IMR-90 (cell line): ENCODE measurements around the gene USP36. TPM values are rescaled to one million over a fixed set of nuclear protein-coding genes. Genes with fewer than 3 reads are reported as not detected.

Experiments used
- ATAC-seq: fragments of 200-7000 bp; cut with Tn5 transposase; 2 replicates; pipeline ENCODE4 v1.9.1; 2020; ENCODE audit warnings: low read depth, mild to moderate bottlenecking, moderate library complexity
- BruUV-seq: library from RNA; stranded (reverse); fragments of 400-500 nt; replicated peaks from 2 replicates; lab custom pipeline; 2021; lab: Mats Ljungman, UMichigan
- CTCF ChIA-PET: fragments of 300-600 bp; formaldehyde crosslinking; extraction: SDS; loops from one replicate; lab custom pipeline; 2021; ENCODE audit warnings: antibody characterized with exemption; lab: Yijun Ruan, JAX
- POLR2A ChIA-PET: fragments of 300-600 bp; sonication (Branson Sonifier 250); formaldehyde crosslinking; loops from one replicate; lab custom pipeline; 2022; ENCODE audit warnings: antibody characterized with exemption; ENCODE audit not compliant: unreplicated experiment; lab: Charles Lee
- DNase-seq: peaks from one replicate; pipeline ENCODE4 v3.0.0; 2013
- H2AFZ ChIP-seq: replicated peaks from 2 replicates; pipeline ENCODE3; 2013; ENCODE audit warnings: low read length, mild to moderate bottlenecking; ENCODE audit not compliant: poor library complexity
- H2AK5ac ChIP-seq: 2 replicates; pipeline ENCODE4 v1.6.1; 2013; ENCODE audit warnings: low read depth, low read length, inconsistent platforms
- H2AK9ac ChIP-seq: replicated peaks from 2 replicates; pipeline ENCODE3; 2013; ENCODE audit warnings: mild to moderate bottlenecking, low read depth, low read length, moderate library complexity; ENCODE audit not compliant: poor library complexity
- H2BK120ac ChIP-seq: 2 replicates; pipeline ENCODE4 v1.6.1; 2013; ENCODE audit warnings: low read depth, low read length, inconsistent platforms
- H2BK15ac ChIP-seq: 3 replicates; pipeline ENCODE4 v1.6.1; 2013; ENCODE audit warnings: low read depth, low read length, inconsistent platforms
- H2BK20ac ChIP-seq: 2 replicates; pipeline ENCODE4 v1.6.1; 2013; ENCODE audit warnings: low read depth, mild to moderate bottlenecking, inconsistent platforms, low read length, moderate library complexity
- H2BK5ac ChIP-seq: 2 replicates; pipeline ENCODE4 v1.6.1; 2013; ENCODE audit warnings: mild to moderate bottlenecking, low read depth, low read length, inconsistent platforms; ENCODE audit not compliant: poor library complexity, severe bottlenecking
- H3K14ac ChIP-seq: replicated peaks from 2 replicates; pipeline ENCODE4 v1.6.1; 2013; ENCODE audit warnings: low read depth, low read length, inconsistent platforms
- H3K18ac ChIP-seq: 2 replicates; pipeline ENCODE4 v1.6.1; 2013; ENCODE audit warnings: low read depth, low read length, control low read depth
- H3K23ac ChIP-seq: 2 replicates; pipeline ENCODE4 v1.6.1; 2013; ENCODE audit warnings: low read depth, low read length, inconsistent platforms
- H3K27ac ChIP-seq: 2 replicates; pipeline ENCODE4 v1.5.1; 2013; ENCODE audit warnings: mild to moderate bottlenecking, control low read depth, low read length; ENCODE audit not compliant: insufficient read depth
- H3K27me3 ChIP-seq: 2 replicates; pipeline ENCODE4 v1.6.1; 2013; ENCODE audit warnings: low read length; ENCODE audit not compliant: control insufficient read depth, insufficient read depth
- H3K36me3 ChIP-seq: 2 replicates; pipeline ENCODE4 v1.6.1; 2013; ENCODE audit warnings: low read length, mixed read lengths; ENCODE audit not compliant: control insufficient read depth, insufficient read depth
- H3K4ac ChIP-seq: 2 replicates; pipeline ENCODE4 v1.6.1; 2013; ENCODE audit warnings: low read depth, low read length, inconsistent platforms
- H3K4me1 ChIP-seq: 2 replicates; pipeline ENCODE4 v1.6.1; 2013; ENCODE audit warnings: low read length, mixed read lengths; ENCODE audit not compliant: control insufficient read depth, insufficient read depth
- H3K4me2 ChIP-seq: 2 replicates; pipeline ENCODE4 v1.6.1; 2013; ENCODE audit warnings: low read depth, mild to moderate bottlenecking, control low read depth, low read length, moderate library complexity
- H3K4me3 ChIP-seq: 2 replicates; pipeline ENCODE4 v1.5.1; 2013; ENCODE audit warnings: low read depth, mild to moderate bottlenecking, control low read depth, low read length, moderate library complexity; ENCODE audit not compliant: insufficient read depth
- H3K56ac ChIP-seq: 2 replicates; pipeline ENCODE4 v1.6.1; 2013; ENCODE audit warnings: low read length, inconsistent platforms; ENCODE audit not compliant: insufficient read depth; ENCODE audit errors: extremely low read depth
- H3K79me1 ChIP-seq, 2 experiments: 2 replicates each; pipeline ENCODE4 v1.6.1; 2013; ENCODE audit warnings: low read length in 2 of 2, inconsistent platforms in 1 of 2, low read depth in 1 of 2
- H3K9ac ChIP-seq: 2 replicates; pipeline ENCODE4 v1.6.1; 2013; ENCODE audit warnings: low read depth, low read length, control low read depth
- H3K9me1 ChIP-seq: 2 replicates; pipeline ENCODE4 v1.6.1; 2013; ENCODE audit warnings: low read length, inconsistent platforms; ENCODE audit not compliant: insufficient read depth
- H3K9me3 ChIP-seq: 2 replicates; pipeline ENCODE4 v1.6.1; 2013; ENCODE audit warnings: low read length; ENCODE audit not compliant: control insufficient read depth, insufficient read depth
- H4K20me1 ChIP-seq: 2 replicates; pipeline ENCODE4 v1.6.1; 2013; ENCODE audit warnings: low read length, inconsistent platforms; ENCODE audit not compliant: insufficient read depth
- H4K5ac ChIP-seq: 2 replicates; pipeline ENCODE4 v1.6.1; 2013; ENCODE audit warnings: mild to moderate bottlenecking, low read depth, low read length, control low read depth
- H4K8ac ChIP-seq, 2 experiments: 2 replicates each; pipeline ENCODE4 v1.6.1; 2013; ENCODE audit warnings: low read depth in 2 of 2, low read length in 2 of 2, control low read depth in 1 of 2, inconsistent platforms in 1 of 2
- H4K91ac ChIP-seq: 2 replicates; pipeline ENCODE4 v1.6.1; 2013; ENCODE audit warnings: low read depth, low read length, inconsistent platforms; ENCODE audit not compliant: insufficient read depth
- FOS ChIP-seq: fragments of 150-350 bp; IDR thresholded peaks from 2 replicates; pipeline ENCODE4 v1.6.1; 2016; ENCODE audit warnings: low read depth, low read length
- MXI1 ChIP-seq: IDR thresholded peaks from 2 replicates; pipeline ENCODE4 v1.6.1; 2012; ENCODE audit warnings: low read depth, mild to moderate bottlenecking, low read length, moderate library complexity, borderline replicate concordance
- NFE2L2 ChIP-seq: fragments of 150-350 bp; IDR thresholded peaks from 2 replicates; pipeline ENCODE4 v1.6.1; 2016; ENCODE audit warnings: low read depth, mild to moderate bottlenecking, low read length
- RAD21 ChIP-seq: IDR thresholded peaks from 2 replicates; pipeline ENCODE4 v1.6.1; 2012; ENCODE audit warnings: low read length, improper control_type of control experiment
- WGBS, 2 experiments: methylation state at CpG; one replicate each; pipeline versions ENCODE4 v1.1.5 to v1.1.7; 2013; ENCODE audit warnings: missing lambda C conversion rate in 2 of 2; ENCODE audit not compliant: insufficient read length in 1 of 2; ENCODE audit errors: extremely low coverage in 2 of 2; 5-methylcytosine and 5-hydroxymethylcytosine counted together
- dilution Hi-C: fragments of 300-500 bp; cut with HindIII; formaldehyde crosslinking; loops from one replicate; pipeline ENCODE4 v1.14.3; 2018; ENCODE audit warnings: low sequenced_read_pairs; ENCODE audit not compliant: unreplicated experiment
- in situ Hi-C: fragments of 300-500 bp; cut with MboI; formaldehyde crosslinking; loops from 3 replicates; pipeline ENCODE4 v1.14.3; 2019; ENCODE audit warnings: low sequenced_read_pairs, inconsistent platforms, mixed read lengths
- intact Hi-C: fragments of 100-400 bp; cut with micrococcal nuclease; formaldehyde crosslinking; loops from 2 replicates; pipeline ENCODE4 v1.10.0; 2022
- polyA plus RNA-seq, 3 experiments: library from polyadenylated mRNA; depleted of rRNA; stranded (reverse); fragments of >200 nt; gene quantifications; 2 replicates each; pipeline ENCODE4 v1.2.3, GENCODE V29; 2012; ENCODE audit warnings: low replicate concordance in 1 of 3
- total RNA-seq: library from RNA; depleted of rRNA; stranded (reverse); fragments of >200 nt; gene quantifications from 2 replicates; pipeline ENCODE4 v1.2.3, GENCODE V29; 2012

USP36 gene
- total and polyA plus RNA-seq, 2 of the 4 experiments (the other 2 are of a cell fraction): 30.6 to 38.3 TPM

- H4K8ac ChIP-seq: no peak overlapping the region
- no peak overlapping the region for H3K4me3 ChIP-seq
- no peak overlapping the region for H3K14ac ChIP-seq
- H3K4me1 ChIP-seq: 0 out of 2 replicates have a peak, but pooled peaks cover 1% of the 10 kb centered on the region
- no TSS peak for BruUV-seq
- H2AFZ ChIP-seq: no peak overlapping the region
- H3K9ac ChIP-seq: no peak overlapping the region
- in situ Hi-C loops: no loop called here
- H4K5ac ChIP-seq: no peak overlapping the region
- H2BK120ac ChIP-seq: no peak overlapping the region
- DNase-seq: no peak
- WGBS, 2 experiments: 95% methylated on average over 7 of the region's 8 CpGs; no CpG with 5 or more reads in 1 of the 2 experiments
- no peak overlapping the region for H2AK9ac ChIP-seq
- TF ChIP-seq MXI1 (no peak), FOS (no peak), NFE2L2 (no peak), RAD21 (no peak)
- H2BK5ac ChIP-seq: no peak overlapping the region
- no peaks in the 10 kb centered on the region for H3K9me3 ChIP-seq
- intact Hi-C loops: no loop called here
- POLR2A ChIA-PET: no interaction called here
- ATAC-seq: no peak
- H4K20me1 ChIP-seq: peaks cover 29% of the 10 kb centered on the region
- no peak overlapping the region for H2BK15ac ChIP-seq
- no peak overlapping the region for H2AK5ac ChIP-seq
- H3K4me2 ChIP-seq: no peak overlapping the region
- H3K27ac ChIP-seq: no peak overlapping the region
- H3K23ac ChIP-seq: no peak overlapping the region
- H3K27me3 ChIP-seq: no peaks in the 10 kb centered on the region
- H4K91ac ChIP-seq: no peak overlapping the region
- peaks cover 48 to 69% of the 10 kb centered on the region in 2 experiments for H3K79me1 ChIP-seq
- H3K9me1 ChIP-seq: peaks cover 4% of the 10 kb centered on the region; the same call in 1 of the 2 replicates
- dilution Hi-C loops: no loop called here
- no peaks in the 10 kb centered on the region for H3K36me3 ChIP-seq
- CTCF ChIA-PET: no interaction called here
- H3K56ac ChIP-seq: no peak overlapping the region
- no peak overlapping the region for H2BK20ac ChIP-seq
- H3K4ac ChIP-seq: no peak overlapping the region
- H3K18ac ChIP-seq: no peak overlapping the region
These were observed 75.7 kb downstream of the USP36 start for GRCh38 chr17:78764871-78765270.
